Esophagus muscularis mucosa (tissue), 3 donors: ENCODE data around the gene ZNF592.

Experiments used
- CTCF ChIP-seq, 3 experiments: fragments of 200-600 bp in 2 of 3; fragments of 450-650 bp in 1 of 3; sonication (generic) in 2 of 3; IDR thresholded peaks; one replicate each; pipeline ENCODE4 v1.5.1; 2017 to 2019; ENCODE audit warnings: antibody characterized with exemption in 3 of 3, mild to moderate bottlenecking in 2 of 3, moderate library complexity in 1 of 3
- EP300 ChIP-seq: sonication (generic); formaldehyde crosslinking; IDR thresholded peaks from one replicate; pipeline ENCODE4 v1.6.1; 2017; ENCODE audit warnings: antibody characterized with exemption

- TF ChIP-seq CTCF (IDR thresholded peaks at IDR 0.05) (no peak), EP300 (no peak)
Measured at GRCh38 chr15:84782346-84782745, 34.0 kb downstream of the ZNF592 start.
